Pancreas (tissue), 10 donors: ENCODE results near the gene VWA7. TPM values are rescaled to one million over a fixed set of nuclear protein-coding genes. Genes with fewer than 3 reads are reported as not detected.

Source experiments
- ATAC-seq, 4 donors: fragments of 200-7000 bp; cut with Tn5 transposase; one replicate each; pipeline versions ENCODE4 v1.8.0 to v1.9.1; 2020; ENCODE audit warnings: mild to moderate bottlenecking in 4 of 4, moderate library complexity in 4 of 4
- DNase-seq, 6 donors: peaks; one replicate each; pipeline ENCODE4 v3.0.0-alpha.2; 2020
- FAIRE-seq: peaks from 2 replicates; lab custom pipeline; 2012; peaks lifted over from hg19 to GRCh38; lab: Jason Lieb, UNC
- H3K27ac ChIP-seq, 4 donors: fragments of 200-600 bp; sonication (generic); 1 replicate in 3 of 4; 2 replicates in 1 of 4; pipeline versions ENCODE4 v1.5.0 to v1.8.0; 2020
- H3K27me3 ChIP-seq, 4 donors: fragments of 200-600 bp; one replicate each; pipeline ENCODE4 v1.8.0; 2021
- H3K36me3 ChIP-seq, 3 donors: fragments of 200-600 bp; sonication (generic) in 1 of 3; one replicate each; pipeline versions ENCODE4 v1.5.0 to v1.8.0; 2020 to 2021
- H3K4me1 ChIP-seq, 3 donors: fragments of 200-600 bp; one replicate each; pipeline ENCODE4 v1.8.0; 2021
- H3K4me3 ChIP-seq, 4 donors: fragments of 200-600 bp; sonication (generic) in 2 of 4; one replicate each; pipeline versions ENCODE4 v1.5.0 to v1.8.0; 2020 to 2021
- H3K9me3 ChIP-seq, 4 donors: fragments of 200-600 bp; one replicate each; pipeline ENCODE4 v1.8.0; 2021
- WGBS, 2 donors: extraction: QIAGEN DNeasy Blood & Tissue Kit; methylation state at CpG; one replicate each; pipeline ENCODE4 v1.1.7; 2013; 5-methylcytosine and 5-hydroxymethylcytosine counted together
- intact Hi-C, 3 donors: fragments of 100-400 bp; cut with DNase I; formaldehyde crosslinking; loops; one replicate each; pipeline versions ENCODE4 v1.11.1 to v1.14.2; 2022
- polyA plus RNA-seq, 2 donors: library from polyadenylated mRNA; stranded (reverse); fragments of 200-250 nt; gene quantifications; one replicate each; pipeline ENCODE4 v1.2.3, GENCODE V29; 2013
- total RNA-seq, 6 donors: library from RNA; stranded (reverse); fragmentation: NEBNext Ultra II Directional in 4 of 6; extraction: Animal tissue kit (Norgen Biotek cat#: 25700) in 4 of 6; gene quantifications; one replicate each; pipeline versions ENCODE4 v1.2.1 to v1.2.4, GENCODE V29; 2021 to 2023
- TF ChIP-seq, protein P1 (sequence below), 4 donors: fragments of 200-600 bp; sonication (generic) in 3 of 4; IDR thresholded peaks; one replicate each; pipeline versions ENCODE4 v1.5.0 to v1.8.0; 2021; ENCODE audit warnings: antibody characterized with exemption in 4 of 4
- donor health status: healthy with polysubstance abuse.
- donor health status: DM: no; HTN: no; CAD: no; lungs with moderate emphysema.
- donor health status: DM: no; HTN: no; CAD: no.
- donor health status: control.
- donor health status: control.
- donor health status: Bipolar disorder and iron deficiency.
- donor health status: DM: yes; HTN: yes; CAD: no.
- donor health status: DM: no; HTN: no; CAD: no.
- donor health status: DM: no; HTN: no; CAD: no.
- donor health status: DM: yes; HTN: yes; CAD: no.

VWA7 gene
- total and polyA plus RNA-seq, 8 donors, result 2.9 to 11.9 (median 4.8) TPM

DNA sequence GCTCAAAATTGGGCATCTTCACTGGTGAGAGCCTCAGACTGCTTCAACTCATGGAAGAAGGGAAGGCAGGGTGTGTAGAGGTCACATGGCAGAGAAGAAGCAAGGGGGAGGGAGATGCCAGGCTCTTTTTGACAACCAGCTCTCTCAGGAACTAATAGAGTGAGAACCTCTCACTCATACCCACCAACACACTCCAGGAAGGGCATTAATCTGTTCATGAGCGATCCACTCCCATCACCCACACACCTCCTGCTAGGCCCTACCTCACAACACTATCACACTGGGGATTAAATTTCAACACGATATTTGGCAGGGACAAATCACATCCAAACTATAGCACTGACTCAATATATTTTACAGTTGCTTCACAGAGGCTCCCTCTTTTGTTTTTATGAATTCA lies 35.3 kb downstream of the VWA7 start:
- Histone ChIP-seq H3K27me3 (no peaks in the 10 kb centered on the region), H3K4me1 (peaks cover 20 to 26% (median 26%) of the 10 kb centered on the region in 3 donors), H3K4me3 (no peak overlapping the region), H3K36me3 (no peaks in the 10 kb centered on the region), H3K9me3 (no peaks in the 10 kb centered on the region), H3K27ac (no peak overlapping the region)
- FAIRE-seq (no peak), DNase-seq (no peak), ATAC-seq (no peak)
- WGBS, 2 donors, result 61 to 69% methylated on average over 2 of the region's 2 CpGs
- intact Hi-C loops, result no loop called here
- TF ChIP-seq, protein P1, sequence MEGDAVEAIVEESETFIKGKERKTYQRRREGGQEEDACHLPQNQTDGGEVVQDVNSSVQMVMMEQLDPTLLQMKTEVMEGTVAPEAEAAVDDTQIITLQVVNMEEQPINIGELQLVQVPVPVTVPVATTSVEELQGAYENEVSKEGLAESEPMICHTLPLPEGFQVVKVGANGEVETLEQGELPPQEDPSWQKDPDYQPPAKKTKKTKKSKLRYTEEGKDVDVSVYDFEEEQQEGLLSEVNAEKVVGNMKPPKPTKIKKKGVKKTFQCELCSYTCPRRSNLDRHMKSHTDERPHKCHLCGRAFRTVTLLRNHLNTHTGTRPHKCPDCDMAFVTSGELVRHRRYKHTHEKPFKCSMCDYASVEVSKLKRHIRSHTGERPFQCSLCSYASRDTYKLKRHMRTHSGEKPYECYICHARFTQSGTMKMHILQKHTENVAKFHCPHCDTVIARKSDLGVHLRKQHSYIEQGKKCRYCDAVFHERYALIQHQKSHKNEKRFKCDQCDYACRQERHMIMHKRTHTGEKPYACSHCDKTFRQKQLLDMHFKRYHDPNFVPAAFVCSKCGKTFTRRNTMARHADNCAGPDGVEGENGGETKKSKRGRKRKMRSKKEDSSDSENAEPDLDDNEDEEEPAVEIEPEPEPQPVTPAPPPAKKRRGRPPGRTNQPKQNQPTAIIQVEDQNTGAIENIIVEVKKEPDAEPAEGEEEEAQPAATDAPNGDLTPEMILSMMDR (IDR thresholded peaks at IDR 0.05), result no peak

DNA sequence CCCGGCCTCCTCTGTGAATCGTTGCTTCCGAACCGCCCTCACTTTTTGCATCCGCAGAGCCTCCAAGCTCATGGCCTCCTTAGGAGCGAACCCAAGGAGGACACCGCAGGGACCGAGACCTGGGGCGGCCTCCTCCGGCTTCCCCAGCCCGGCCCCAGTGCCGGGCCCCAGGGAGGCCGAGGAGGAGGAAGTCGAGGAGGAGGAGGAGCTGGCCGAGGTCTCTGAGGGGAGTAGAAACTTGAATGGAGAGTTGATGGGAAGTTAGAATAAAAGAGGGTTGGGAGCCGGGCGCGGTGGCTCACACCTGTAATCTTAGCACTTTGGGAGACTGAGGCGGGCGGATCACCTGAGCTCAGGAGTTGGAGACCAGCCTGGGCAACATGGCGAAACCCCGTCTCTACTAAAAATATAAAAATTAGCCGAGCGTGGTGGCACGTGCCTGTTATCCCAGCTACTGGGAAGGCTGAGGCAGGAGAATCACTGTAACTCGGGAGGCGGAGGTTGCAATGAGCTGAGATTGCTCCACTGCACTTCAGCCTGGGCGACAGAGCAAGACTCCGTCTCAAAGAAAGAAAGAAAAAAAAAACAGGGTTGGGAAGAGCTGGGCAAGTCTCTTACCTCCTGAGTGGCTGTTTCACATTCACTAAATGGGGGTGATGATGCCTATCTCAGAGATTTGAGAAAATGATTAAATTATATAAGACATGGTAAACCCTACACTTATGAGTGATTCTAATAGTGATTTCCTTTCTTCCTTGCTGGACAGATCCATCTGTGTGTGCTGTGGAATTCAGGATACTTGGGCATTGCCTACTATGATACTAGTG lies 36.5 kb downstream of the VWA7 start:
- Histone ChIP-seq H3K27me3 (no peaks in the 10 kb centered on the region), H3K27ac (peak overlapping the region in 3 of 4 donors; percentile 63 to 92 (median 89)), H3K4me1 (peaks cover 22 to 30% (median 29%) of the 10 kb centered on the region in 3 donors), H3K4me3 (peak overlapping the region; percentile 54 to 80 (median 63)), H3K36me3 (no peaks in the 10 kb centered on the region), H3K9me3 (no peaks in the 10 kb centered on the region)
- FAIRE-seq, result no peak
- TF ChIP-seq, protein P1 (IDR thresholded peaks at IDR 0.05), result no peak
- no peak for DNase-seq
- WGBS, 2 donors, result 22 to 24% methylated on average over 29 of the region's 29 CpGs
- intact Hi-C loops, result no loop called here
- ATAC-seq, result no peak

DNA sequence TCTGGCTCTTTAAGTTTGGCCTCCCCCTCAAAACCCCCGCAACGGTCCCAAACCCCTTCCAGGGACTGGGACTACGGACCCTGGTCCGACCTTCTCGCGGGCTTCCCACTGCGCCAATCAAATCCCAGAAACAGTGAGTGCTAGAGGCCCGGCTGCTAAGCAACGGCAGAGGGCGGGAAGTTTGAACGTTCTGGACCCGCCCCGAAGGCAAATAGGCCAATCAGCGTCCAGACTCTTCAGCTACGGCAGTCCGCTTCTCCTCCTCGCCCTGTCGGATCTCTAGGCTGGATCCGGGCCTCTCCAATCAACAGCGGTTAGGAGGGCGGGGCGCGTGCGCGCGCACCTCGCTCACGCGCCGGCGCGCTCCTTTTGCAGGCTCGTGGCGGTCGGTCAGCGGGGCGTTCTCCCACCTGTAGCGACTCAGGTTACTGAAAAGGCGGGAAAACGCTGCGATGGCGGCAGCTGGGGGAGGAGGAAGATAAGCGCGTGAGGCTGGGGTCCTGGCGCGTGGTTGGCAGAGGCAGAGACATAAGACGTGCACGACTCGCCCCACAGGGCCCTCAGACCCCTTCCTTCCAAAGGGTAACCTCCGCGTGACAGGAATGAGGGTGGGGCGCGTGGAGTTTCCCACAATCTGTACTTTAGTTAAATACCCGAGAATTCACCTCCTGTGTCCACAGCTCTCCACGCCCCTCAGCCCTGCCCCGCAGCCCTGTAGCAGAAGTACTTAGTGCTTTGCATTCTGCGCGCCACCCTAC lies 37.3 kb downstream of the VWA7 start, which contains the start of gene MSH5:
MSH5 (plus strand) TSS at position 367 of the 758 bp plus-strand sequence. CDS start 462 bp downstream, outside the sequence.
- intact Hi-C loops, result no loop called here
- TF ChIP-seq, protein P1 (IDR thresholded peaks at IDR 0.05), result no peak
- Histone ChIP-seq H3K9me3 (no peaks in the 10 kb centered on the region), H3K4me1 (peaks cover 22 to 30% (median 29%) of the 10 kb centered on the region in 3 donors), H3K27ac (peak within 1 kb of the TSS; percentile 9 to 92 (median 86)), H3K27me3 (no peaks in the 10 kb centered on the region), H3K4me3 (peak within 1 kb of the TSS; percentile 54 to 80 (median 63)), H3K36me3 (no peaks in the 10 kb centered on the region)
- FAIRE-seq (no peak), DNase-seq (peak; percentile 94 to 98 (median 98)), ATAC-seq (peak; percentile 86 to 92 (median 89))
- WGBS, 2 donors, result 0 to 1% methylated on average over 56 to 58 of the region's 58 CpGs

DNA sequence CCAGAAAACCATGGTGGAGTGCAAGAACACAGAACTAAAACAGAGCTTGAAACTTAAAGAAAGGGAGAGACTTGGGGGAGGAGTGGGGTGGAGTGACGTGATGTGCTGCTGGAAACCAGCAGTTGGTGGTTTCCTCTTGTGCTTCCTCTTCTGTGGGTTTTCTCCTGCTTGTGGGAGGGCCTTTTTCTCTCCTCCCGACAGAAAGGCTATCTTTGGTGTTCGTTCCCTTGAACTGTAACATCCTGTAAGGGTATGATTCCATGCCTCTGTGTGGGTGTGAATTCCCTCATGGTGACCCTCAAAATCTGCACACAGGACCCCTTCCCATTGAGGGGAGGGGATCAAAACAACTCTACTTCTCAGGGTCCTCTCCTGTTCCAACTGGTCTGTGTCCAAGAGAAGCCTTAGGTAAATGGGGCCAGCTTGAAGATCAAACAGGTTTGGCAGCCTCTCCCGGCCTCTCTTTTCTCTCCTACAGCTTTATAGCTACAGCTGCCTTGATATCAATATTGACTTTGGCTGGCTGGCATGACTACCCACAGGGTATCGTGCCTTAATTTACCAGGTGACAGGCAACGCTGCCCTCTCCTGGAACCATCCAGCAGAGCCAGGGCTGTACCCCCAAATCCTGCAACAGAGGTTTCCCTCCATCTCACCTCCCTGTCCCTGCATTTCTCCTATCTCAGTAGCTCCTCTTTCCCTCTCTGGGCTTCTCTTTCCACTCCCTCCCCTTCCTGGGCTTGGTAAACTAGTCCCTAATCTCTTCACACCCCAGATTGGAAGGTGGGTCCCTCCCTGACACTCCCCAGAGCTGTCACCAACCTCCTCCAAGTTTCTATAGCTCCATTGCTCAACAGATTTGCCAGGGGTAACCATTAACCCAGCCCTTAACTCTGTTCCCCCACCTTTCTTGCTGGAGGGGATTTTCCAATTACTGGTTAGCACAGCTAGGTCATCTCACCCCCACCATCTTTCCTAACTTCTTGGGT lies 38.8 kb downstream of the VWA7 start:
- Histone ChIP-seq H3K9me3 (no peaks in the 10 kb centered on the region), H3K36me3 (peaks cover 0 to 4% (median 2%) of the 10 kb centered on the region in 3 donors), H3K4me1 (peaks cover 22 to 33% (median 30%) of the 10 kb centered on the region in 3 donors), H3K4me3 (no peak overlapping the region), H3K27me3 (no peaks in the 10 kb centered on the region), H3K27ac (peak overlapping the region; percentile 58 to 92 (median 86))
- ATAC-seq, result peak in 3 of 4 donors; percentile 29 to 38 (median 30)
- no peak for FAIRE-seq
- 2 to 6% methylated on average over 6 of the region's 6 CpGs for WGBS, 2 donors
- DNase-seq, result peak in 4 of 6 donors; percentile 52 to 80 (median 55)
- intact Hi-C loops, result no loop called here
- TF ChIP-seq, protein P1 (IDR thresholded peaks at IDR 0.05), result no peak
